Left forelimb (tissue), 1 donor: ENCODE results near the gene ARFGEF2.
"Not testable (repeated sequence)": the region's sequence is repeated elsewhere in the genome, so short reads cannot be mapped to it uniquely, and the experiment has no call there.

ENCODE experiments used
- DNase-seq: peaks from one replicate; pipeline ENCODE4 v3.0.0-alpha.2; 2018; ENCODE audit warnings: low spot score

ARFGEF2 gene

DNA sequence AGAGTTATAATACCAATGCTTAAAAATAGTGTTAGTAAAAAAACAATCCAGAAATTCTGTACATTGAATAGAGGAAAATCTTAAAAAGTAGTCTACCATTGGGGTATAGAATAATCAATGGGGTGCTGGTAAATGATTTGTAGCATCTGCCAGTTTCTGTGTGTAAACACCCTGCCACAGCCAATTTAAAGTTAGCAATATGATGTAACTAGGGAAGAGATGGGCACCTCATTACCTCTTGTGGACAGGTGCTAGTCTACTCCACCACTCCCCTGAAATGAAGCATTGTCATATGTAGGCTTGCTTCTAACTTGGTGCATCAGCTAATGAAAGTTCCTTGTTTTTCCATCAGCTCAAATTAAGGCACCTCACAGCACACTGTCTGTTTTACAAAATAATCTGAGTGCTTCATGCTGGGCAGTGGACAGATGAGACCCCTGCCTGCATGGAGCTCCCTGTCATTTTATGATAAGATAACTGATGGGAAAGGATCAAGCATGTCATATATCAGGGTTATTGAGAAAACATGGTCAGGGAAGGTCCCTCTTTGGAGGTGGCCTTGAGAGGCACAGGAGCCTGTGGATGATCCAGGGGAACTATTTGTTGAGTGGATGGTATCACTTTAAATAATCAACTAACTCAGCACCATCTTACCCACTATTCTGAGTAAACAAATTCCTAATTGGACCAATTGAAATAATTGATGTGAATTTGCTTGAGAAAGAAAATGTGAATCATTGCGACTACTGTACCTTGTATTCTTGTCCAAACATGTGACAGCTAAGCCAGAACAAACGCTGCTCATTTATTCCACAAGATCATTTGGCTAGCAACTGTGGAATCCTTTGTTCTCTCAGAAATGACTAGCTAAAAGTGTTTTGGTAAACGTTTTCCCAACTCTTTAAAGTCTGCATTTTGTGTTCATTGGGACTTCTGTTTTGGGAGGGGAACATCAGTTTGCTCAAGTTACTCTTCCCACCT is 78.7 kb downstream of the ARFGEF2 start:
- no peak for DNase-seq

DNA sequence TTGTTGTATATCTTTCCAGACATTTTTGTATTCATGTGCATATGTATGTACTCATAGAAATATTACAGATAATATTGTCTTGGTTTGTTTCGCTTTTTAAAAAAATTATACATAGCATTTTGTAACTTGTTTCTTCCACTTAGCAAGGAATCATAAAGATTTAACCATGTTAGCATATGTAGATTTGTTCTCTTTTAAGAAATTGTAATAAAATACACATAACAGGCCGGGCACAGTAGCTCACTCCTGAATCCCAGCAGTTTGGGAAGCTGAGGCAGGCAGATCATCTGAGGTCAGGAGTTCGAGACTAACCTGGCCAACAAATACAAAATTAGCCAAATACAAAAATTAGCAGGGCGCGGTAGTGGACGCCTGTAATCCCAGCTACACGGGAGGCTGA is 80.2 kb downstream of the ARFGEF2 start:
- DNase-seq: no peak

DNA sequence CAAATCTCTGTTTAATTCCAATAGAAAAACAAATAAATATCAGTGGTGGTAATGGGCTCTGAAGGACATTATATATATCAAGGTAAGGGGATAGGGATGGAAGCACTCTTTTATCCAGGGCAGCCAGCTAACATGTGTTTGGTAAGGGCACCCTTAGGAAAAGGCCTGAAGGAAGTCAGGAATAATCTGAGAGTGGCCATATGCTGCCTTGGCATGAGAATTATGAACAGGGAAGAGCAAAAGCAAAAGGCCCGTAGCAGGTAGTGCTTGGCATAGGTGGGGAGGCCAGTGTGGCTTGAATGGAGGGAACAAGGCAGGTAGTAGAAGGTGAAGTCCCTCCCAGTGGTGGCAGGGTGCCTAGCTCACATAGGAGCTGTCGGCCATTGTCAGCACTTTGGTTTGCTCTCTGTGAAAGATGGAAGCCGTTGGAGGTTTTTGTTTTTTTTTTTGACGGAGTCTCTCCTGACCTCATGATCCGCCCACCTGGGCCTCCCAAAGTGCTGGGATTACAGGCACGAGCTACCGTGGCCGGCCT is 85.0 kb downstream of the ARFGEF2 start:
- no peak for DNase-seq

GRCh38 chr20:49009899-49010631 is 88.6 kb downstream of the ARFGEF2 start:
- no peak for DNase-seq

DNA sequence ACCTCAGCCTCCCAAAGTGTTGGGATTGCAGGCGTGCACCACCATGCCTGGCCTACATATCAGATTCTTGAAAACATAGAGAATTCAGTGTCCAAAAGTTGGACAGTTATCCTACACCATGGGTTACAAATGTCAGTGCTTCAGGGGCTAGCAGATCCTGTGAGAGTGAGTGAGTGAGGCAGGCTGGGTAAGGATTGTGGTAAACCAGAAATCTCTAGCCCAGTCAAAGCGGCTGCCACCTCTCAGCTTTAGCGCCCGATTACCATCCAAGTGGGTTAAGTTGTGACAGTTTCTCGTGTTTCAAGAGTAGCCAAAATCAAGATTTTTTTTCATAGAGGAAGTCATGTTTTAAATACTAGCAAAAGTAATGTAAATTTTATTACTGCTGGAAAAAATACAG is 102.7 kb downstream of the ARFGEF2 start:
- no peak for DNase-seq

GRCh38 chr20:49028177-49028576 is 106.7 kb downstream of the ARFGEF2 start:
- DNase-seq: not testable (repeated sequence)

DNA sequence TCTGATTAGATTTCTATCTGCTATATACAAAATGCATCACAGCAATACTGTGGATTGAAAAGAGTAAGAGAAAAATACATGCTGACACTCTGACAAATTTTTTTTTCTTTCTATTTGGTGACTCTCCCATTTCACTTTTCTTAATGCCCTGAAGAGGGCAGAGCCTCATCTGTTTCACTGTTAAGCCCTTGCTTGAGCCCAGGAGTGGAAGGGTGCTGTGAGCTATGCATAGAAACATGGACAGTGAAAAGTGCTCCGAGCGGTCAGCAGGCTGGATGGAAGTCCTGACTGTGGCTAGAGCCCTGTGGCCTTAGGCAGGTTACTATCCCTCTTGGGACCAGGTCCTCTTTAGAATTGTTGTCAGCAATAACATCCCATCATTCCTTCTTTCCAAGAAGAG is 107.2 kb downstream of the ARFGEF2 start:
- no peak for DNase-seq

GRCh38 chr20:49029203-49029602 is 107.7 kb downstream of the ARFGEF2 start:
- no peak for DNase-seq

DNA sequence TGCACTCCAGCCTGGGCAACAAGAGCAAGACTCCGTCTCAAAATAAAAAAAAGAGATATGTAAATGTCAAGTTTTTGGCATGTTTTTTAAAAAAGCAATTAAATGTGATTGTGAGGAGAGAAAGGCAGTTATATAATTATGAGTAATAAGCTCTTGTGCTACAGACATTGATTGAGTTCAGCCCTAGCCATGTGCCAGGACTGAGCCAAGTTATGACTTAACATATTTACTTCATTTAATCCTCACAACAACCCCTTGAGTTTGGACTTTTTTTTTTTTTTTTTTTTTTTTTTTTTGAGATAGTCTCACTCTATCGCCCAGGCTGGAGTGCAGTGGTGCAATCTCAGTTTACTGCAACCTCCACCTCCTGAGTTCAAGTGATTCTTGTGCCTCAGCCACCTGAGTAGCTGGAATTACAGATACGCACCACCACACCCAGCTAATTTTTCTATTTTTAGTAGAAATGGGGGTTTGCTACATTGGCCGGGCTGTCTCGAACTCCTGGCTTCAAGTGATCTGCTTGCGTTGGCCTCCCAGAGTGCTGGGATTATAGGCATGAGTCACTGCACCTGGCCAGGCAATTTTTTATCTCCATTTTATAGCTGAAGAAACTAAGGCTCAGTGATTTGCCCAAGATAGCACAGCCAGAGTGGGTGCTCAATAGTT is 109.6 kb downstream of the ARFGEF2 start:
- no peak for DNase-seq

- DNase-seq: no peak
These were observed 110.9 kb downstream of the ARFGEF2 start for GRCh38 chr20:49032455-49032854.

DNA sequence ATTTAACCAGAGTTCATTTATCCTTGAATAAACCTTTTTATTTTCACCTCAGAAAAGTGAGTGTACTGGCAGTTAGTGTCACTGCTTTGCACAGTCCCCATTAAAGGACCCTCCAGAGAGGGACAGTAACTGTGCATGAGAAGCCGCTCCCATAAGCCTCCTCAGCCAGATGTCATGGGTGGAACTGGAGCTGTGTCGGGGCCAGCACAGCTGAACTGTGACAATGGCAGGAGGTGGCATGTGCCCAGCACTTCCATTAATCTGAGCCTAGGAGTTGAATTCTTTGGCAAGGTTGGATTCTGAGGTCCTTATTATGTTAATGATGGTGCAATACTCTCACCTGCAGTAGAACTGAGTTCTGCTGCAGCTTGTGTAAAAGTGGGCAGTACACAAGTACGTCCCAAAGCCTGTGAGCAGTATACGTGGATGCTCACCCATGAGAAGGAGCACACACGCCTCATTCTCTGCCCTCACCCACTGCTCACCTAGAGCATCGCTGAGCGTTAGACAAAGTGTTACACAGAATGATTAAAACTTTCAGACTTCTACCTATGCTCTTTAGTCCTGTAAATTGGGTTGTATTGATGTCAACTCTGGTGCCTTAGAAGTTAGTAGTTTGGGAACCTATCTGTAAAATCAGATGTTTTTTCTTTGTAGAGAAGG is 112.7 kb downstream of the ARFGEF2 start:
- no peak for DNase-seq

GRCh38 chr20:49037962-49038387 is 116.5 kb downstream of the ARFGEF2 start:
- no peak for DNase-seq

GRCh38 chr20:49039854-49040253 is 118.3 kb downstream of the ARFGEF2 start:
- DNase-seq: no peak

- no peak for DNase-seq
These were observed 121.5 kb downstream of the ARFGEF2 start for GRCh38 chr20:49043000-49043399.

GRCh38 chr20:49045440-49046086 is 124.1 kb downstream of the ARFGEF2 start:
- DNase-seq: no peak

- peak; percentile 97 for DNase-seq
These were observed 124.8 kb downstream of the ARFGEF2 start, which contains the start of gene CSE1L for GRCh38 chr20:49046087-49046900. Gene CSE1L (plus strand): TSS chr20:49046312. CDS start chr20:49058464, 12,152 bp downstream.

DNA sequence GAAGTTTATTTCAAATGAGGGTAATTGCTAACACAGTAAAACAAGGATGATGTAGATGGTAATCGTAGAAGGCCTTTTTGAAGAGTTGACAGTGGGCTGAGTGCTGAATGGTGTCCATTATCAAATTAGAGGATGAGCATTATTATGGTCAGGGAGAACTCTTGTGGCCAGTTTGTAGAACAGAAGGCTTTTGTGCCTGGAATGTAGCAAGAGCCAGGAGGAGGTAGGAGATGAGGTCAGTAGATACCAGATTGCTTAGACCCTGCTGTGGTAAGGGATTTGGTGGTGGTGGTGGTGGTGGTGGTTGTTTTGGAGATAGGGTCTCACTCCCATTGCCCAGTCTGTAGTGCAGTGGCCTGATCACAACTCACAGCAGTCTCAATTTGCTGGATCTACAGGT is 130.8 kb downstream of the ARFGEF2 start:
- no peak for DNase-seq

DNA sequence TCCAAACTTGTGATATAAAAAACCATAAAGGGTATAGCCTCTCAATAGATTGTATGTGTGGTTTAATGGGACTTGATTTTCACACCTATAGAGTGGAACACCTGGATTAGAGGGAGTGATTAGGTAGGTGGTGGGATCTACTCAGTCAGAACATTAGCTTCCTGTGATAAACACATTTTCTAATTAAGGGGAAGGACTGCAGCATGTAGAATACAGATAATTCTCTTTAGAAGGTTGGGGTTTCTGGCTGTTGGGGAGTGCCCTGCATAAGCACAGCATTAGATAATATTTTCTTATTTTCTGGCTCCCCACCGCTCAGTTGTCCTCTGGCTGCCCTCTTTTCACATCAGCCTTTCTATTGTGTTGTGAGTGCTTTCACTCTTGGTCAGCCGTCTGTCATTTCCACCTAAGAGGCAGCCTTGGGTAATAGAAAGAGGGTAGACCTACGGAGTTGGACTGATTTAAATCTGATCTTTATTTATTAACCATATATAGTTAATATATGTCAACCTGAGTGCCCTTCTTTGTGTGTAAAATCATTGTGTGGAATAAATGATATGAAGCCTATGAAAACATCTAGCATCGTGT is 132.6 kb downstream of the ARFGEF2 start:
- DNase-seq: no peak

DNA sequence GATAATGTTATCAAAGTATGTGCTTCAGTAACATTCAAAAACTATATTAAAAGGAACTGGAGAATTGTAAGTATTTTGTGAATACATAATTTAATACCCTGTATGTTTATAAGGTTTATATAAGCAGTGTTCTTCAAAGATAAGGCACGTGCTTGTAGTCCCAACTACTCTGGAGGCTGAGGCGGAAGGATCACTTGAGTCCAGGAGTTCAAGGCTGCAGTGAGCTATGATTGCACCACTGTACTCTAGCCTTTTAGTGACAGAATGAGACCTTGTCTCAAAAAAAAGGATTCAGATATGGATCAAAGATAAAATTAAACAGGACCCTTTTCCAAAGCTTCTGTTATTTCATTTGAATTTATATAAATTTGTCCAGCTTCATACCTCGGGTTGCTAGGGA is 141.8 kb downstream of the ARFGEF2 start:
- DNase-seq: no peak

DNA sequence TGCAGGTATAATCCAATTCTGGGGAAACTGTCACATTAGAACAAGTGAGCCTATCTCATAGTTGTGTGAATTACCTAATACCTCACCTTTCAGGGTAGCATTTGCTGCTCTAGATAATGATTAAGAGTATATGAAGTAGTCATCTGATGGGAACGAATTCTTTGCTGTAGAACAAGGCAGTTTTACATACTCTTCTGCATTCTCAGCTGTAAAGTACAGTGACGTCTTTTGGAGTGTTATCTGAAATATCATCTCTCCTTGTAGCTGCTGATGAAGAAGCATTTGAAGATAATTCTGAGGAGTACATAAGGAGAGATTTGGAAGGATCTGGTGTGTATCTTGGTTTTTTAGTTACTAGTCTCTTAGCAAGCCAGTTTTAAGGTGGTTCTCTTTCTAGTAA is 153.0 kb downstream of the ARFGEF2 start:
- no peak for DNase-seq
